ENCODE measurements around the gene ACVR1C.

DNA sequence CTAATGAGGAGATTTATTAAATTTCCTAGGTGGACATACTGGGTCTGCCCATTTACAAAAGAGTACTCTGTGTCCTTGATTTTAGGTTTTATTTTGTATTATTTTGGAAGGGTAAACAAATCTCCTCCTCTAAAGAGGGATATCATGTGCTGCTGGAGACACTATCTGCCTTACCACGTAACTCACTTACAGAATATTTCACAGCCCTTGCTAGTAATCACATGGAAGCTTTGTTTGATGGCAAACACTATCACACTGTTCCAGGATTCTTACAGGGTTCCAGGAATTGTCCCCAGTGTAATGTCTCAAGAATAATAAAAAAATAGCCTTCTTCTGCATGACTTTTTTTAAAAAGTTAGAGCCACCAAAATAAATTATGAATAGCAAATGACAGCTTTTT, 29.2 kb upstream of the ACVR1C start:
- TF ChIP-seq, protein P1, sequence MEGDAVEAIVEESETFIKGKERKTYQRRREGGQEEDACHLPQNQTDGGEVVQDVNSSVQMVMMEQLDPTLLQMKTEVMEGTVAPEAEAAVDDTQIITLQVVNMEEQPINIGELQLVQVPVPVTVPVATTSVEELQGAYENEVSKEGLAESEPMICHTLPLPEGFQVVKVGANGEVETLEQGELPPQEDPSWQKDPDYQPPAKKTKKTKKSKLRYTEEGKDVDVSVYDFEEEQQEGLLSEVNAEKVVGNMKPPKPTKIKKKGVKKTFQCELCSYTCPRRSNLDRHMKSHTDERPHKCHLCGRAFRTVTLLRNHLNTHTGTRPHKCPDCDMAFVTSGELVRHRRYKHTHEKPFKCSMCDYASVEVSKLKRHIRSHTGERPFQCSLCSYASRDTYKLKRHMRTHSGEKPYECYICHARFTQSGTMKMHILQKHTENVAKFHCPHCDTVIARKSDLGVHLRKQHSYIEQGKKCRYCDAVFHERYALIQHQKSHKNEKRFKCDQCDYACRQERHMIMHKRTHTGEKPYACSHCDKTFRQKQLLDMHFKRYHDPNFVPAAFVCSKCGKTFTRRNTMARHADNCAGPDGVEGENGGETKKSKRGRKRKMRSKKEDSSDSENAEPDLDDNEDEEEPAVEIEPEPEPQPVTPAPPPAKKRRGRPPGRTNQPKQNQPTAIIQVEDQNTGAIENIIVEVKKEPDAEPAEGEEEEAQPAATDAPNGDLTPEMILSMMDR (IDR thresholded peaks at IDR 0.05; ENCODE audit: low read length) = no peak
- TF ChIP-seq EZH2 (optimal IDR thresholded peaks at IDR 0.05; ENCODE audit: low read depth, low read length) (no peak), EZH2phosphoT487 (IDR thresholded peaks at IDR 0.05; ENCODE audit: low read length) (no peak)
